GM21526 (cell line): ENCODE measurements around the gene KANK4.
"Not testable (repeated sequence)": the region's sequence is repeated elsewhere in the genome, so short reads cannot be mapped to it uniquely, and the experiment has no call there.

Experiments used
- ATAC-seq: cut with Tn5 transposase; IDR thresholded peaks from one replicate; pipeline ENCODE4 v1.9.1; 2021; ENCODE audit warnings: moderate library complexity; ENCODE audit not compliant: unreplicated experiment, low FRiP score

KANK4 gene

DNA sequence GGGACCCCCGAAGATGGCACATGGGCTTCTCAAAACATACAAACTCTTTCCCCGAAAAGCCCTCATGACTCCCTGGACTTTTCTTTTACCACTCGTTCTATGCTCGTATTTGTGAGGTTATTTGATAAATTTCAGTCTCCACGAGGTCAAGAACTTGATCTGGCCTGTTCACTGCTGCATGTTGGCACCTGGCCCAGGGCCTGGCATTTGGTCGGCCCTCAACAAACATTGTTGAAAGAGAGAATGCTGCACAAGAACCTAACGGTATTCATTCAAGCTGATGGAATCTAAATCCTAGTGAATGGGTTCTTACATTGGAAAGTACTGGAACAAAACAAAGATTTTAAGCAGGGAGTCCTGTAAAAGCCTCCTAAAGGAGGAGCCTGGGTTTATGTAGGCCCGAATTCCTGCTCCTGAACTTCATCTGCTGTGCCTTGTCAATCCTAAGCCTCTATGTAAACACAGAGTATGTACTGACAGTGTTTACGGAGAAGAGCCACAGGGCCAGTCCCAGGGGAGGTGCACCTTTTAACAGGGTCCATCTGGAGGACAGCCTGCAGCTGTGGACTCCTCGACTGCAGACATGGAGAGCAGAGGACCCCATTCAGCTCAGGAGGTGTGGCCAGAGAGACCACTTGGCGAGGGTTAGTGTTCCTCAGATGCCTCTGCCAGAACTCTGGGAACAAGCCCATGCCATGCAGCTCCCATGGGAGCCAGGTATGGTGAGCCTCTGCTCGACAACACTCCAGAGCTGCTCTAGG lies 77.7 kb downstream of the KANK4 start:
- no peak for ATAC-seq

DNA sequence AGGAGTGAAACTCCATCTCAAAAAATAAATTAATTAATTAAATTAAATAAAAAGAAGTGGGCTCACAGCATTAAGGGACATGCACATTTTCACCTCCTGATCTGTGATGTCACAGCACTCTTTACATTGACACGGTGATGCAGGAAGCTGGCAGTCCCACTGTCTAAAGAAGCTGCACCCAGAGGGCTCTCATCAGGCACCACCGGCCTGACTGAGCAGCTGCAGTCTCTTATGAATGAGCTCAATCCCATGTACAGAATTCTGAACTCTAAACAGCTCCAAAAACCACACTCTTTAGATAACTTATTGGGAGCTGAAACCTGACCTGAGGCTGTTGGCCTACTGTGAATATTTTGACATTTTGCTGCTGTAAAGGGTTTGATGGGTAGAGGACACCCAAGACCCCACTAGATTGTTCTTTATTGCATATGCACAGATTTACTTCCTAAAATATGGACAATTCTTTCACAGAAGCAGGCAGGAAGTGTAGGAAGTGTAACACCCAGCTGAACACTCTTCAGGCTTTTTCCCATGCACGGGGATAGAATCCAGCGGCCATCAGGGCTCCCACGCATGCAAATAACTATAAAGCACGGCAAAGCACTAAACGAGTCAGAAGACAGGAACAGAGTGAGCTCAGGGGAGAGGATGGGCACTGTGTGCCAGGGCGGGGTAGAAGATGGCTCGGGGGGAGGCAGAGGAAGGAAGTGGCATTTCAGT lies 78.4 kb downstream of the KANK4 start:
- no peak for ATAC-seq

DNA sequence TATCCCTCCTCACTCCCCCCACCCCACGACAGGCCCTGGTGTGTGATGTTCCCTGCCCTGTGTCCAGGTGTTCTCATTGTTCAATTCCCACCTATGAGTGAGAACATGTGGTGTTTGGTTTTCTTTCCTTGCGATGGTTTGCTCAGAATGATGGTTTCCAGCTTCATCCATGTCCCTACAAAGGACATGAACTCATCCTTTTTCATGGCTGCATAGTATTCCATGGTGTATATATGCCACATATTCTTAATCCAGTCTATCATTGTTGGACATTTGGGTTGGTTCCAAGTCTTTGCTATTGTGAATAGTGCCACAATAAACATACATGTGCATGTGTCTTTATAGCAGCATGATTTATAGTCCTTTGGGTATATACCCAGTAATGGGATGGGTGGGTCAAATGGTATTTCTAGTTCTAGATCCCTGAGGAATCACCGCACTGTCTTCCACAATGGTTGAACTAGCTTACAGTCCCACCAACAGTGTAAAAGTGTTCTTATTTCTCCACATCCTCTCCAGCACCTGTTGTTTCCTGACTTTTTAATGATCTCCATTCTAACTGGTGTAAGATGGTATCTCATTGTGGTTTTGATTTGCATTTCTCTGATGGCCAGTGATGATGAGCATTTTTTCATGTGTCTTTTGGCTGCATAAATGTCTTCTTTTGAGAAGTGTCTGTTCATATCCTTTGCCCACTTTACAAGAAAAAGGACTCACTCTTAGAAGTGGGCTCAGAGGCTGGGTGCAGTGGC lies 79.4 kb downstream of the KANK4 start:
- not testable (repeated sequence) for ATAC-seq

DNA sequence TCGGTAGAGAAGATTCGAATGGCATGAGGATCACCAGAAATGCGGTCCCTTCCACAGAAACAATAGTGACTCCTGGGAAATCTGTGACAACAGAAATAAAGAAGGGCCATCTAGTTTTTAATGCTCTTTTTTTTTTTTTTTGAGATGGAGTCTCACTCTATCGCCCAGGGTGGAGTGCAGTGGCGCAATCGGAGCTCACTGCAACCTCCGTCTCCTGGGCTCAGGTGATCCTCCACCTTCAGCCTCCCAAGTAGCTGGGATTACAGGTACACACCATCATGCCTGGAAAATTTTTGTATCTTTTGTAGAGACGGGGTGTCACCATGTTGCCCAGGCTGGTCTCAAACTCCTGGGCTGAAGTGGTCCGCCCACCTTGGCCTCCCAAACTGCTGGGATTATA lies 80.7 kb downstream of the KANK4 start:
- ATAC-seq: no peak

DNA sequence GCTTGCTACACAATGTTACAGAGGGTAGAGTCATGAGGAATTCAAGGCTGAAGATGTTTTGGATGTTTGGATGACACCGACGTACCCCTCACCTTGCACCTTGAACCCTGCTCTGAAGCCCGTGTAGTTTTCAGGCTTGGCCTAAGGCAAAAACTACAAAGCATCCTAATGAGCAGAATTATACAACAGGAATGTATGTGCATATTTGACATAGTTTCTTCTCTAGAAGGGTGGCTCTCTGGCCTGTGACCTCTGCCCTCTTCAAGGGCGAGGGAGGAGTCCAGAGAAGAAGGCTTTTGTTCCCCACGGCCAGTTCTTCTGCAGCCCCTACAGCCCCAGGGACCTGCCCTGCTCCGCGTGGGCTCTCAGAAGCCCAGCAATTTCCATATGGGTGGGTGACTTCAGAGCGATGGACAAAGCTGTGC lies 81.3 kb downstream of the KANK4 start:
- no peak for ATAC-seq

DNA sequence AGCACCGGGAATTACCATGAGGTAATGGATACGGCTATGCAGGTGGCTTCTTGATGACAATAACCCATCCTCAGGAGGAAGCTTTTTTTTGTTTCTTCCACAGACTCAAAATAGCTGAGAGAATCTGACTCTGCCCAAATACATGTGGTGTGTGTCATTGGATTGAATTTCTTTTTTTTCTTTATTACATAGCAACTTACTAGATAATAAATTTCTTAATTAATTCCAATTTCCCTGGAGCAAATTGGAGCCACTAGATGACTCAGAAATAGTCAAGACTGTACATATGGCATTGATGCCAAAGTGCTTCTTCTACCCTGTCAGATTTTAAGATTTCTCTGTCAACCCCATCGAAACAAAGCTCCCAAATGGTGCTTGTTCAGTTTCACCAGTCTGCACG lies 81.9 kb downstream of the KANK4 start:
- ATAC-seq: no peak

DNA sequence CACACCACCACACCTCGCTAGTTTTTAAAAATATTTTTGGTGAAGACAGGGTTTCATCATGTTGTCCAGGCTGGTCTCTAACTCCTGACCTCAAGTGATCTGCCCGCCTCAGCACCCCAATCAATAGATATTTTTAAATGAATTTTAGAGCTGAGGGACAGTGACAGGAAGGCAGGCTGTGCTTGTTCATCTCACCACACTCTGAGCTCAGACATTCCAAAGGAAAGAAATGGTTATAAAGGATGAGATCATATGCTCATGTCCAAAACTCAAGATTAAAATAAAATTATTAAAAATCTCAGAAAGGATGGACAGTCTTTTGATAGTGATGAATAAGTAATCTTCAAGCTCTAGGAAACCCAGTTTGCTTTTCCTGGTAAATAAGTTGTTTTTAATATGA lies 83.7 kb downstream of the KANK4 start:
- no peak for ATAC-seq

DNA sequence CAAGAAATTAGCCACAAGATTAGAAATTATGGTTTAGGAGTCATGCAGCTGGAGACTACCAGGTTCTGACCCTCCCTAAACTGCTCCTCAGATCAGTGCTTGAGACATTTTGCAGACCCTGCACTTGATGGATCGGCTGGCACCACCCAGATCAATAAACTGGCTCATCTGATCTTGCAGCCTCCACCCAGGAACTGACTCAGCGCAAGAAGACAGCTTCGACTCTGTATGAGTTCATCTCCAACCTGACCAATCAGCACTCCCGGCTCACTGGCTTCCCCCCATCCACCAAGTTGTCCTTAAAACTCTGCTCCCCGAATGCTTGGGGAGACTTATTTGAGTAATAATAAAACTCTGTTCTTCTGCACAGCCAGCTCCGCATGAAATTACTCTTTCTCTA lies 84.5 kb downstream of the KANK4 start:
- no peak for ATAC-seq

DNA sequence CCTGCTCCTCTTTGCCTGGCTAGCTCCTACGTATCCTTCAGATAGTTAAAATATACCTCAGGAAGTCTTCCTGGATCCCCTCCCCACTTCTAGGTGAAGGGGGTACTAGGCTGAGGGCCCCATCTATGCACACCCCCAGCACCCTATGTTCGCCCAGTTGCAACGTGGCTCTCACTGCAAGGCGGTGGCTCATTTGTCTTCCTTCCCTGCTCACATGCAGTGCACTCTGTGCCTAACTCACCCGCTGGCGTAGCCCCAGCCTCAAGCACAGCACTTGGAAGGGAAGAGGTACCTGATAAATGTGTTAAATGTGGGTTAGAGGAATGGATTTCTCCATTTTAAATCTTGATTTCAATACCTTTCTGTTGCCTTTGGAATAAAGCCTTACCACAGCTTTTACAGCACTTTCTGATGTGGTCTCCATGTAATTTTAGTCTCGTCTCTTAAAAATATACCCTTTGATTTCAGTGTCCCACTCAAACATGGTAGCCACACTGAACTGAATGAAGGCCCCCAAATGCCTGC lies 85.2 kb downstream of the KANK4 start:
- no peak for ATAC-seq

DNA sequence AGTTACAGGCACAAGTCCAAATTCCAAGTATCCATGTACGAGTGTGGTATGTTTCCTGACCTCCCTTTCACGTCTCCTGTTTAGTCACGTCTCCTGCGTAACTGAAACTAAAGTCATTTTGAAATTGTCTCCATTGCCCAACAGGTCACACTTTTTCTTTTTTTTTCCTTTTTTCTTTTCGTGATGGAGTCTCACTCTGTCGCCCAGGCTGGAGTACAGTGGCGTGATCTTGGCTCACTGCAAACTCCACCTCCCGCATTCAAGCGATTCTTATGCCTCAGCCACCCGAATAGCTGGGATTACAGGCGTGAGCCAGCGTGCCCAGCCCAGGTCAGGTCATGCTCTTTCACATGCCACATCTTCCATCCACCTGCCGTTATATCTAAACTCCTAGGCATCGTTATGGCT lies 86.4 kb downstream of the KANK4 start:
- ATAC-seq: no peak

DNA sequence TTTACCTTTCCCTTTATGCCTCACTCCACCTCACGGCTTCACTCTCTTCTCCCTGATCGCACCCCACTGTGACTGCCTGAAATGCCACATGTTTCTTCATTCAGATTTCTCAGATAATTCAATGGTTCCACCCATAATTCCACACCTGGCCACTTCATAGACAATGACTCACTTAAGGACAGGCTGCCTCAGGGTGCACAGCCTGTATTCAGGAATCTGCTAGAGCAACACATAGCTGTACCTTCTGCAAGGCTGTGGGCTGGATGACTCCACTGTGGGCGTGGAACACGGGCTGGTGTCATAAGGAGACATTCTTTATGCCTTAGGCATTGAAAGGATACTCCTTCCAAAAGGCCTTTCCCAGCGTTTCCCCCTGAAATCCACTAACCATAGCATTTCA lies 88.5 kb downstream of the KANK4 start:
- ATAC-seq: no peak

DNA sequence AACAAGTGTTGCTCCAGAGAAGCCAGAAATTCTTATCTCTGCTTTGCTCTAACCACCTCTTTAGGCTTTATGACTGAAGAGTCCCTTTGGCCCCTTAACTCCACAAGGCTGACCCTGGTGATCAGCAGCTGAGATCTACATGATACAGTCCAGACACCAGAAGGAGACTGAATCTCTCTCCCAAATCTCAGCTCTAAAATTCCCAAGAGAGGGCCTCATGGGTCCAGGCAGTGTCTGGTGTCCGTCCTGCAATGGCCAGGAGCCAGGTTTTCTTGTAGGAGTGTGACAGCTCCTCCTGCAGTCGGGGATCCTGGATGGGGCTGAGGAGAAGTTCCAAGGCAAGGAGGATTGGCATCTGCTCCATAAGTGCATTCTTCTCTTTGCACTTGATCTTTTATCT lies 89.3 kb downstream of the KANK4 start:
- no peak for ATAC-seq

DNA sequence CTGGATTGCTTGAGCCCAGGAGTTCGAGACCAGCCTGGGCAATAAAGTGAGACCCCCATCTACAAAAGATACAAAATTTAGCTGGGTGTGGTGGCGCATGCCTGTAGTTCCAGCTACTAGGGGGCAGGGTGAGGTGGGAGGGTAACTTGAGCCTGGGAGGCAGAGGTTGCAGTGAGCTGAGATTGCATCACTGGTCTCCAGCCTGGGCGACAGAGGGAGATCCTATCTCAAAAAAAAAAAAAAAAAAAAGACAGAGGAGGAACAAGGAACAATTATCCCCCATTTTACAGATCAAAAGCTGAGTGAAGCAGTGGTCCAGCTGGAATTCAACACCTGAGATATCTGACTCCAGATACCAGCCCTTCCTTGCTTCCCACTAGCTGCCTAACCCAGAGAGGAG lies 89.8 kb downstream of the KANK4 start:
- ATAC-seq: no peak

DNA sequence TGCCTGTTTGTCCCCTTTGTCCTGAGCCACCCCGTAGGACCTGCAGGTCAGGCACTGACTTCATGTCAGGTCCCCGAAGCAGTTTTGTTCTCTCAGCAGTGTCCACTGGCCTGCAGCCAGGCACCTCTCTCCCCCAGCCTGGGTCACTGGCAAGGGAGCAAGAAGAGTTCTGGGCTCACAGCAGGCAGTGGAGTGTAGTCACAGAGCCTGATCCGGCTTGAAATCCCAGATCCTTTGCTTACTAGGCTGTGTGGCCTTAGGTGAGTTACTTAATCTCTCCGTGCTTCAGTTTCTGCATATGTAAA lies 90.4 kb downstream of the KANK4 start:
- ATAC-seq: no peak

DNA sequence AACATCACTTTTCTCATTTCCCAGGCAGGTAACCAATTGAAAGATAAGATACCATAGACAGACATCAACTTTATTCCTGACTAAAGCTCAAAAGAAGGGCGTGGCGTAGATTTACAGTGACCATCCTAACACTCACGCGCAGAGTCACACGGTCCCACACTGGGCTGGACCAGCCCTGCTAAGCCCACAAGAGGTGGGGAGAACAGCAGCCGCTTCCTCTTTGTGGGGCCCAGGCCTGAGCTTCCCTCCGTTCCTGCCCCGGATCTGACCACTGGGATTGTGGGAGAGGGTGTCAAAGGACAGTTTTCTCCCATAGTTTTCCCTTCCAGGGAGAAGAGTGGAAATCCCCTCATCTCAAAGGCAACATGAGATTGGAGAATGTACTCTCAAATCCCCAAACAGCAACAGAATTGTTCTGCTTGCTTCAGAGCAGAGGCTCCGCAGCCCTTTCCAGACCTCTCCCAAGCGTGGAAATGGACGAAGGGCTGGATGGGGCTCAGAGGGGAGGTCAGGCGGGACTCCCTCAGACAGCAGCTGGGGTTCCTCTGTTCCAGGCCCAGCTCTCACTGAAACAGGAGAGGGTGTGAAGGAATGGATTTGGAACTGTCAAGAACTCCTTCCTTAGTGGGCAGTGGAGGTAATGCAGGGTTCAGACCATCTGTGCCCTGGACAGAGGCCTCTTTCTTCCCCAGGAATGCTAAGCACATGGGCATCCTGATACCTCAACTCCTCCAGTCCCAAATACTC lies 90.9 kb downstream of the KANK4 start:
- no peak for ATAC-seq

DNA sequence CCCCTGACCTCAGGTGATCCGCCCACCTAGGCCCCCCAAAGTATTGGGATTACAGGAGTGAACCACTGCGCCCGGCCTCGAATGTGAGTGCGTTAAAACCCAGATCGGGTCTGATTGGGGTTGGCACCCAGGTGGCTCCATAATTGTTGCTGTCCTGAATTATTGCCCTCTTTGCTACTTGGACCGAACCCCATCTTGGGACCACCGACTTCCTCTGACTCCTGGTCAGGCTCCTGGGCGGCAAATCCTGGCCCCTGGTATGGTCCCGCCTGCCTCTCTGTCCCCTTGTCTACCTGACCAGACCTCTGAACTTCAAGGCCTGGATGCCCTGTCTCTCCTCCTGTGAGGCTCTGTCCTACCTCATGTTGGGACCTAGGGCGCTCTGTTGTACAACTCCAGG lies 91.7 kb downstream of the KANK4 start:
- ATAC-seq: no peak

DNA sequence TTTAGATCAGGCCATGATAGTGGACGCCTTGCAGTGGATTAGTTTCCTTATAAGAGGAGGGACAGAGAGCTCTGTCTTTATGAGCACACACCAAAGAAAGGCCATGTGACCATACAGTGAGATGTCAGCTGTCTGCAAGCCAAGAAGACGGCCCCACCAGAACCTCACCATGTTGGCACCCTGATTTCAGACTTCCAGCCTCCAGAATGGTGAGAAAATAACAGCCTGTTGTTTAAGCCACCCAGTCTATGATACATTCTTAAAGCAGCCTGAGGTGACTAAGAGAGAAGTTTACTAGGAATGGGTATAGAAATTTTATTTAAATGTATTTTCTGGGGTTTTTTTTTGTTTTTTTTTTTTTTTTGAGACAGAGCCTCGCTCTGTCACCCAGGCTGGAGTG lies 95.1 kb downstream of the KANK4 start:
- no peak for ATAC-seq

DNA sequence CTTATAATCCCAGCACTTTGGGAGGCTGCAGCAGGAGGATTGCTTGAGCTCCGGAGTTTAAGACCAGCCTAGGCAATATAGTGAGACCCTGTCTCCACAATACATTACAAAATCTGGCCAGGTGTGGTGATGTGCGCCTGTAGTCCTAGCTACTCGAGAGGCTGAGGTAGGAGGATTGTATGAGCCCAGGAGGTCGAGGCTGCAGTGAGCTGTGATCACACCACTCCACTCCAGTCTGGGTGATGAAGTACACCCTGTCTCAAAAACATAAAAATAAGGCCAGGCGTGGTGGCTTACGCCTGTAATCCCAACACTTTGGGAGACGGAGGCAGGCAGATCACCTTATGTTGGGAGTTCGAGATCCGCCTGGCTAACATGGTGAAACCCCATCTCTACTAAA lies 96.9 kb downstream of the KANK4 start:
- no peak for ATAC-seq

DNA sequence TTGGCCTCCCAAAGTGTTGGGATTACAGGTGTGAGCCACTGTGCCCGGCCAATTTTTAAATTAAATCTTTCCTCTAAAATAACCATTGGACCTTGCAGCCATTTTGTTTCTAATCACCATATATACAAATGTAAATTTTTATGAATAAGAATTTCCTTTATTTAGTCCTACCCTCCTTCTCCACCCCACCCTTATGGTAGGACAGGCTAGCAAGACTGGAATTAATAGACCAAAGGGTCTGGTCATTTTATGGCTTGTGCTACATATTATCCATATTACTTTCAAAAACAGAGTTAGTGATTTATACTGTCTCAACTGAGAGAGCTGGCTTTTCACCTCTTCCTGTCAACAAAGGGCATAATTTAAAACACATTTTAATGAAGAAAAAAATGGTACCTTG lies 98.1 kb downstream of the KANK4 start:
- ATAC-seq: no peak

DNA sequence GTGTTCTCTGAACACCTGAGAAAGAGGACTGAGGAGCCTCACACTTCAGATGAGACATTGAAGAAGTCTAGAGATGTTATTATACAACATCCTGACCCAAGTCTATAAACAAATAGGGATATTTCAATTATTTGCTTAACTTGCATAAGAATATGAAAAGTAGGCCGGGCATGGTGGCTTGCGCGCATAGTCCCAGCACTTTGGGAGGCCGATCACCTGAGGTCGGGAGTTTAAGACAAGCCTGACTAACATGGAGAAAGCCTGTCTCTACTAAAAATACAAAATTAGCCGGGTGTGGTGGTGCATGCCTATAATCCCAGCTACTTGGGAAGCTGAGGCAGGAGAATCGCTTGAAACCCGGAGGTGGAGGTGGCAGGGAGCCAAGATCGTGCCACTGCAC lies 98.8 kb downstream of the KANK4 start:
- ATAC-seq: not testable (repeated sequence)

DNA sequence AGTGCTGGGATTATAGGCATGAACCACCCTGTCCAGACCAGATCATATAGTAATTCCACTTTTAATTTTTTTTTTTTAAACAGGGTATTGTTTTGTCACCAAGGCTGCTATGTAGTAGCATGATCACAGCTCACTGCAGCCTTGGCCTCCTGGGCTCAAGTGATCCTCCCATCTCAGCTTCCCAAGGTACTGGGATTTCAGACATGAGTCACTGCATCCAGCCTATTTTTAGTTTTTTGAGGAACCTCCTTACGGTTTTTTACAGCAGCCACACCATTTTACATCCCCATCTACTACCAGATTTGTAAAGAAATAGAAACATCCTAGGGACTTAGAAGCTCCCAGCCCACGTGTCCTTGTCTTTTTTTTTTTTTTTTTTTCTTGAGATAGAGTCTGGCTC lies 100.6 kb downstream of the KANK4 start:
- no peak for ATAC-seq
